HG03066 (cell line): ENCODE data around the gene ZBTB46.
"Not testable (repeated sequence)": the region's sequence is repeated elsewhere in the genome, so short reads cannot be mapped to it uniquely, and the experiment has no call there.

Experiments used
- ATAC-seq: cut with Tn5 transposase; IDR thresholded peaks from one replicate; pipeline ENCODE4 v1.9.1; 2021; ENCODE audit warnings: low read depth; ENCODE audit not compliant: unreplicated experiment

Gene ZBTB46

GRCh38 chr20:63791497-63792156, 39.4 kb downstream of the ZBTB46 start:
- ATAC-seq = no peak

- no peak for ATAC-seq
Measured at GRCh38 chr20:63790572-63791168, 40.4 kb downstream of the ZBTB46 start.

GRCh38 chr20:63789836-63790571, 41.1 kb downstream of the ZBTB46 start:
- no peak for ATAC-seq

- ATAC-seq = no peak
Measured at GRCh38 chr20:63787749-63788148, 43.3 kb downstream of the ZBTB46 start.

- no peak for ATAC-seq
Measured at GRCh38 chr20:63787302-63787701, 43.8 kb downstream of the ZBTB46 start.

DNA sequence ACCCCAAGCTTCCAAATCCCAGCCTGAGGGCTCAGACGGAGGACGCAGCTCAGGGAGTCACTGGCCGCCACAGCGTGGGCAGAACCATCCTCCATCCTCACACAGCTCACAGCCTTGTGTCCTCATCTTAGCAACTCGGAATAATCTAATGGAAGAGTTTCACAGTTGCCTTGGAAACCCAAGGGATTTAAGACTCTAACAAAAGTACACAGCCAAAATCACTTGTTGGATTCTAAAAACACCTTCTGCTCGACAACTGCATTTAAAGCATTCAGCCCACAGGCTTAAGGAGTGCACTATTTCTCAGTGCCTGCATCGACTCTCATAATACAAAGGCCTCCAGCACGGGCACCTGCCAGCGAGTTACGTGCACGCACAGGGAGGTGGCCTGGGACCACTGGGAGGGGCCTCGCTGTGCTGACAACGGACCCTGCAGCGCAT, 45.4 kb downstream of the ZBTB46 start:
- ATAC-seq = no peak

- ATAC-seq = no peak
Measured at GRCh38 chr20:63783970-63784369, 47.1 kb downstream of the ZBTB46 start.

DNA sequence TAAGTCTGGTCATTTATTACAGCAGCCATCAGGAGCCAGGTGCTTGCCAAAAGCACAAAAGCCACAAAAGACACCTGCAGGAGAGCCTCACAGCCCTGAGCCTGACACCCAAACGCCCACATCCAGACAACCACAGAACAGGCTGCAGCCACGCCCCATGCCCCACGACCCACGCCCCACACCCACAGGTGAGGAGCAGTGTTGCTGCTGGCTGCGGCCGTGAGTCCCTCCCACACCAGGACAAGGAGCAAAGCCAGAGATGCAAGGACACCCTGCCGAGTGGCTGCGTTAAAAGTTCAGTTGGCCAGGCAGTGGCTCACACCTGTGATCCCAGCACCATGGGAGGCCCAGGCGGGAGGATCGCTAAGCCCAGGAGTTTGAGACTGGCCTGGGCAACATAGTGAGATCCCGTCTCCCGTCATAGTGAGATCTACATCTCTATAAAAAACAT, 48.5 kb downstream of the ZBTB46 start:
- no peak for ATAC-seq

DNA sequence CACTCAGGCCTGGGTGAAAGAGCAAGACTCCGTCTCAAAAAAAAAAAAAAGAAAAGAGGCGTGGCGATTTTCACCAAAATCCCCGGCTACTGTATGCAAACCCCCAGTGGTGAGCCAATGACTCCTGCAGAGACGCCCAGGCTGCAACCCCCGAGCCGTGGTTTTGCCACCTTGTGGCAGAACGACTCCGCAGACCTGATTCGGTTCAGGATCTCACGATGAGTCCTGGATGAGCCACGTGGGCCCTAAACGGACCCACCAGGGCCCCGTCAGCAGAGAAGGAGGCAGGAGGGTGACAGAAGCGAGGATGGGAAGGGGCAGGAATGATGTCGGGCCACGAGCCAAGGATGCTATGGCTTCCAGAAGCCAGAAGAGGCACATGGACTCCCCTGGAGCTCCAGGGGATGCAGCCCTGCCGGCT, 49.0 kb downstream of the ZBTB46 start:
- ATAC-seq = no peak

GRCh38 chr20:63781181-63781580, 49.9 kb downstream of the ZBTB46 start:
- ATAC-seq = no peak

DNA sequence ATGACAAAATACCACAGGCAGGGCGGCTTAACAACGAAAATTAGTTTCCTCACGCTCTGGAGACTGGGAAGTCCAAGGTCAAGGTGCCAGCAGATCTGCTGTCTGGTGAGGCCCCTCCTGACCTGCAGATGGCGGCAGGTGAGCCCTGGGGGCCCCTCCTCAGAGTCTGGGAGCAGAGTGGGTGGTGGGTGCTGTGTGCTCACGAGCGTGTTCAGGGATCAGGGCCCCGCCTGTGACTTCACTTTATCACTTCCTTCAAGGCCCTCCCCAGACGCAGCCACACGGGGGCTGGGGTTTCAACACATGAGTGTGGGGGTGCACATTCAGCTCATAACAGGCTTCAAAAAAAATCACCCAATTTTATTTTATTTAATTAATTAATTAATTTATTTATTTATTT, 52.2 kb downstream of the ZBTB46 start:
- ATAC-seq = no peak

- no peak for ATAC-seq
Measured at GRCh38 chr20:63778034-63778752, 52.9 kb downstream of the ZBTB46 start.

- ATAC-seq = no peak
Measured at GRCh38 chr20:63777614-63778013, 53.5 kb downstream of the ZBTB46 start.

DNA sequence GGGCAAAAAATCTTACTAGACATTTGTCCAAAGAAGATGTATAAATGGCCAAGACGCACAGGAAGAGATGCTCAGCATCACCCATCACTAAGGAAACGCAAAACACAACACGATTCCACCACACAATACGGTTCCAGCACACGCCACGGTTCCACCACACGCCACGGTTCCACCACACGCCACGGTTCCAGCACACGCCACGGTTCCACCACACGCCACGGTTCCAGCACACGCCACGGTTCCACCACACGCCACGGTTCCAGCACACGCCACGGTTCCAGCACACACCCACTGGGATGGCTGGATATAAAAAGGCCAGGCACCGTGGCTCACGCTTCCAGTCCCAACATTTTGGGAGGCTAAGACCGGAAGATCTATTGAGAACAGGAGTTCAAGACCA, 54.2 kb downstream of the ZBTB46 start:
- ATAC-seq = not testable (repeated sequence)

DNA sequence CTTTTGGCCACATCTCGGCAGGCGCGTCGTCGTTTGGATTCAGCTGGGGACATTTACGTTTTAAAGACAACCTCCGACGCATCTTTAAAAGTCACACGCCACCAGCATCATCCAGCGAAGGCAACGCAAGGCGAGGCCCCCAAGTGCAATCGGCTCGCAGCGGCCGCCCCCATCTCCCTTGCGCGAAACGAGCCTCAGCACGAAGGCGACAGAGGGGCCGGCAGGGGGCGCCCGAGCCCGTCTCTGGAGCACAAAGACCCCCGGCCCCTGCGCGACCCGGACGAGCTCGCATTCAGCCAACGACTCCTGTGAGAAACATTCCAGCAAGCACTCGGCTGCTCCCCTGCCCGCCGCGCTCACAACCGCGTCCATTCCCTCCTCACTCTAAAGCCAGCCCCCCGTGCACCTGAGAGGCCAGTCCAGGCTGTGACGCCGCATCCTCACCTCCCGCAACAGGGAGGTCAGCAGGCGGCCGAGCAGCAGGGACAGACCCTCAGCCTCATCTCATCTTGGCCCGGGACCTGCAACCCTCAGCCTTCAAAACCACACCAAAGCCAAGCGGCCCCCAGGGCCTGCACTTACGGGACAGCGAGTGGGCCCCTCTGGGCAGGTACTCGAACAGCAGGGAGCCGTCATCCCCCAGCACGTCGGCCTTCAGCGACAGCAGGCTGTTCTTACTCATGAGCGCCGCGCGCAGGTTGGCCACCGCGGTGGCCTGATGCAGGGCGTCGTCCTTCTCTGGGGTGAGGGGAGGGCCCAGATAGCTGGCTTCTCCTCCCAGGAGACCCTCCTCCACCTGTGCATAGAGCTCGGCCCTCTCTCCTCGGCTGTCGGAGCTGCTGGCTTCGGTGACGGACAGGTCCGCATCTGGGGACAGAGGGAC, 55.7 kb downstream of the ZBTB46 start:
- ATAC-seq = no peak

GRCh38 chr20:63774306-63774705, 56.8 kb downstream of the ZBTB46 start:
- no peak for ATAC-seq

DNA sequence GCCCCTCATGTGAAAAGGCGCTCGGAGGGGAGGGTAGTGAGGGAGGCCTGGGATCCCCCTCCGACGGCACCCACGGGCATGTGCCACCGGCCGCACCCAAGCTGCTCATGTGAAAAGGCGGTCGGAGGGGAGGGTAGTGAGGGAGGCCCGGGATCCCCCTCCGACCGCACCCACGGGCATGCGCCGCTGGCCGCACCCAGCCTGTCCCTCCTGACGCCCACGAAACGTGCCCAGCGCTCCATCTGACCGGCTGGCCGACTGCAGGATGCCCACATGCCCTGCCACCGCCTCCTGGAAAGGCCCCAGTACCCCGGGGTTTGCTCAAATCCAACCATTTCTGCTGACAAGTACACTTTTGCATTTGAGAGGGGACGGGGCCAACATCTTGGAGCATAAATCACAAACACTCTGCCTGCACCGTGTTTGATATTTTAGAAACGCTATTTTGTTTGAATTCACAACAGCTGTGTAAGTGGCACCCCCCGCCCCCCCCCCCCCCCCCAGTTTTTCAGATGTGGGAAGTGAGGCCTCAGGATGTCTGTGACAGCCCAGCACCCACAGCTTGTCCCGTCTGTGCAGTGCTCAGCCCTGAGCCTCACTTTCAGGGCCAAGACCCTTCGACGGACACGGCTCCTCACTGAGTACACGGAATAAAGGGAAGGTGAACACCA, 57.4 kb downstream of the ZBTB46 start:
- no peak for ATAC-seq

GRCh38 chr20:63772781-63773518, 58.1 kb downstream of the ZBTB46 start:
- no peak for ATAC-seq
